GM18505 (cell line): ENCODE results near the gene DKC1.

Experiments used
- ATAC-seq: cut with Tn5 transposase; IDR thresholded peaks from one replicate; pipeline ENCODE4 v1.9.1; 2021; ENCODE audit not compliant: unreplicated experiment
- POLR2A ChIP-seq: IDR thresholded peaks from 4 replicates; pipeline ENCODE4 v1.6.1; 2011; ENCODE audit warnings: borderline replicate concordance; ENCODE audit not compliant: insufficient read depth, insufficient read length; ENCODE audit errors: extremely low read depth

Gene DKC1

DNA sequence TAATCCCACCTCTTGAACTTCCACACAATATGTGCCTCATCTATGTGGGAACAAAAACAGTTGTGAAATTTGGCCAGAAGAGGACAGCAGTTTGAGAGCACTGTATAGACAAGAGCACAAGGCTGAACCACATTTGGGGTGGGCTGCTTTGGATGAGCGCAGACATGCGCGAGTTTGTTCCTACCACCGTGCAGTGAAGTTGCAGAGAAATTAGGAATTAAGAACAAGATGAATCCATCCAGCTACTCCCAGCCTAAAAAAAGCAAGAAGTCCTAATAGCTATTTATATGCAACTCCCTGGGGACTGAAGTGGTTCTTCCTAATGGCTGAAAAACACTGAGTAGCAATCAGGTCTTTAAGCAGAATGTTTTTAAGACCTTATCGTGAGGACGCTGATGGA is 12.8 kb upstream of the DKC1 start:
- no peak for TF ChIP-seq POLR2A
- no peak for ATAC-seq

DNA sequence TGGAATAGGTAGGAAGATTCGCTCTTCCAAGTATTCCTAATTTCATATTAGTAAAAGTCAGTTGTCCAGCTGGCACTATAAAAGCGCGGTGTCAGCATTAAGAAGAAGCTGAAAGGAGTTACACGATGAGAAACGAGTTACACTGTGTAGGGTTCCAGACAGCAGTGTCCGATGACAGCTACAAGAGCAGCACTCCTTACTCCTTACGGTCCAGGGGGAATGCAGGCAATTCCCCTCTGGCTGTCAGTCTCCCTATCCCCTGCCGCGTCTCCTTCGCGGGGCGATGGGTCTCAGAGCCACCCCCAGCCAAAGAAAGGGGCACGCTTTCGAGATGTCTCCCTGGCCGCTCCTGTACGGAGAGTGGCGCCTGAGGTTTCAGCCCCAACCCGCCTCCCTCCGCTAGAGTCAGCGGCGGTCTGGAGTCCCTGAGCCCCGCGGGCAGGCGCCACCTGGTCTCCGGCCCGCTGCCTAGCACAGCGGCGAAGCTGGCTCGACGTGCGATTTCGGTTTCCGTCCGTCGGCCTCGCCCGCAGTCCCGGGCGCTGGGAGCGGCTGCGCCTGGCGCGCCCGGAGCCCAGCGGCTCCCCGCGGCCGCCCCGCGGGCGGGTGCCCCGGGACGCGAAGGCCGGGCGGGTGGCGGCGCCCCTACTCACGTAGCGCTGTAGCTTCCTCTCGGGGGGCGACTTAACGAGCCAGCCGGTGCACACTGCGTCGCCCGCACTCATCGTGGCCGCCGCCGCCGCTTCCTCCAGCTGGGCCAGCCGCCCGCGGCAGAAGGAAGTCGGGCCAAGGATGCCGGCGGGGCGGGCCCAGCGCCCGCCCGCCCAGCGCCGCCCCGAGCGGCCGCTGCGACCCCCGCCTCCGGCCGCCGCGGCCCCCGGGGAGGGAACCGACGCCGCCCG is 12.1 kb upstream of the DKC1 start, which contains the start of gene GAB3:
Gene GAB3 (minus strand): TSS at position 777 of the 902 bp plus-strand sequence. CDS start 52 bp downstream, at position 725.
- peak; percentile 54 for ATAC-seq
- no peak for TF ChIP-seq POLR2A

DNA sequence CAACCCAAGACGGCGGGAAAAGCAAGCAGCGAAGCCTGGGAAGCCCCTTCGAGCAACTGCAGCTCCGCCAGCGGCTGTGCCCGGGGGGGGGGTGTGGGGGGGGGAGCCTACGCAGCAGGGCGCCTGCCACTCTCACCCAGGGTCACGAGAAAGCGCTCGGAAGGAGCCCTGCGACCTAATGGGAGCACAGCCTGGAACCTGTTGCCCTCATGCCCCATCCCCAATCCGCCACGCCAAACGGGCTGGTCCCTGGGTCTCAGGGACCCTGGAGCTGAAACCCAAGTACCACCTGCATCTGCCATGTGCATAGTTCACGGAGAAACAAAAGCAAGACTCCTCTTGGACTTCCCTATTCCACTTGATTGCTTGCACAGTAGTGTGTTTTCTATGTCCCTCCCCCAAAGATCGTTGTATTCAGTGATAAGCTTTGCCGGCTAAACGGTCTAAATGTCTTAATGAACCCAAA is 11.4 kb upstream of the DKC1 start:
- no peak for ATAC-seq
- TF ChIP-seq POLR2A = no peak

DNA sequence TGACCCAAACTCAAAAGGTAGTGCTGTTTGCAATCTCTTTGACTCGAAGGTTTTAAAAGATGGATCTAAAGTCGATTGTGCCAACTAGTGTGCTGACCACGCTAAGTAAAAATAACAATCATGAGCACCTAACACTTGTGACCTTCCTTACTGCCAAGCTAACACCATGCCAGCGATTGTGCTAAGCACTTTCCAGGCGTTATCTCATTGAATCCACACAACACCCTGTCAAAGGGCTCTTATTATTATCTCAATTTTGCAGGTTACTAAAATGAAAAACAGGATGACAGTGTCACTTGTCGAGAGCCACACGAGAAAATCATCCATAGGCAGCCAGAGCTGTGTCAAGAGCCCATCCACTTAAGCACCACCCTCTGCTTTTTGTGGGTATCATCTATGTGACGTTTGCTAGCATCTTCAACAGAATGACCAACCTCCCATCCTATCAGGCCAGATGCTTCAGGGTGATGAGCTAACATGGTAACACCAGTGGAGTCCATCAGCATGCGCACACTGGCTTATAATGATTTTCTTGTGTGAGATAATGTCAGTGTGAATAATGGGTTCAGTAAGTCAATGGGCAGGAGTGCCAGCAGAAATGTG is 10.9 kb upstream of the DKC1 start:
- no peak for ATAC-seq
- no peak for TF ChIP-seq POLR2A

DNA sequence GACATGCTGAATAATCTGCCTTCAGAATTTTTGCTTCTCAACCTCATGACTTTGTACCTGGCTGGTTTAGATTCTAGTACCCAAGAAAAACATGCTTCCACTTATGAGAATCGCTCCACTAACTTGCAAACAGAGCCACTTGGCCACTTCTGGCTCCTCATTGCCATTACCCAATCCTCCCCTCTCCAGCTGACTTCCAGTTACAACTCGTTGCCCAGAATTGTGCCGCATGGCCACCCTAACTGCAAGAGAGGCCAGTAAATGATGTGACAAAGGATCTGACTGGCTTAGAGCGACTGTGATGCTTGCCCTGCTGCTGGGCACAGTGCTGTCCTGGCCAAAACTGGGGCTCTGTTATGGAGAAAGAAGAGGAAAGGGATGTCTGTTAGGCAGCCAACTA is 4.0 kb upstream of the DKC1 start:
- no peak for ATAC-seq
- no peak for TF ChIP-seq POLR2A

DNA sequence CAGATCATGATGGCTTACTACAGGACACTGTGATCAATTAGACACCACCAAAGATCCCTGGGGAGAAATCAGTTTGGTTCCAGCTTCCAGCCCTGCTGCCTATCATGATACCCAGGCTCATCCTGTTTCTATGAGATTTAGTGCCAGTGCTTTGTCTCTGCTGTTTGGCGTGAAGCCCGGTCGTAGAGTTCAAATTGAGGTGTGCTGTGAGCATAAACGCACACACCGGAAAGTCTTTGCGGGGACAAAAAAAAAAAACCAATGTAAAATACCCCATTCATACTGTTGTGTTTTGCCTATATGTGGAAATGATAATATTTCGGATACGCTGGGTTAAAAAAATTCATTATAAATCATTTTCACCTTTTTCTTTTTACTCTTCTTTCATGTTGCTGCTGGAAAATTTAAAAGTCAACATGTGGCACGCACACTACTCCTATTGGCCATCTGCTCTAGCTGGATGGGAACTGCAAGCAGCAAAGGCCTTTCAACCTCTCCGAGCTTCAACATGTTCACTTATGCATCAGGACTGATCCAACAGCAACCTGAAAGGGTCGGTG is 607 bp upstream of the DKC1 start:
- no peak for TF ChIP-seq POLR2A
- no peak for ATAC-seq

DNA sequence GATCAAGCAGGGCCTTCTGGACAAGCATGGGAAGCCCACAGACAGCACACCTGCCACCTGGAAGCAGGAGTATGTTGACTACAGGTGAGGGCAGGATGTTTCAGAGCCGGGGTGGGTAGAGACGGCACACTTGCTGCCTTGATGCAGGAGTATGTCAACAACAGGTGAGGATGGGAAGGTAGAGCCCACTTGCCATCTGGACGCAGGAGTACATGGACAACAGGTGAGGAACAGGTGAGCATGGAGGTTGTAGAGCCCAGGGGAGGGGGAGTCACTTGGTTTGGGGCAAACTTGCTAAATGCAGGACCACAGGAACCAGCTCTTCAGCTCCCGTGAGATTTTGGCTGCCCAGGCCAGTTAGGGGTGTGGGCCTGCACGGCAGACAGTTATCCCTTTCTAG is 12.0 kb downstream of the DKC1 start:
- no peak for ATAC-seq
- TF ChIP-seq POLR2A = no peak

DNA sequence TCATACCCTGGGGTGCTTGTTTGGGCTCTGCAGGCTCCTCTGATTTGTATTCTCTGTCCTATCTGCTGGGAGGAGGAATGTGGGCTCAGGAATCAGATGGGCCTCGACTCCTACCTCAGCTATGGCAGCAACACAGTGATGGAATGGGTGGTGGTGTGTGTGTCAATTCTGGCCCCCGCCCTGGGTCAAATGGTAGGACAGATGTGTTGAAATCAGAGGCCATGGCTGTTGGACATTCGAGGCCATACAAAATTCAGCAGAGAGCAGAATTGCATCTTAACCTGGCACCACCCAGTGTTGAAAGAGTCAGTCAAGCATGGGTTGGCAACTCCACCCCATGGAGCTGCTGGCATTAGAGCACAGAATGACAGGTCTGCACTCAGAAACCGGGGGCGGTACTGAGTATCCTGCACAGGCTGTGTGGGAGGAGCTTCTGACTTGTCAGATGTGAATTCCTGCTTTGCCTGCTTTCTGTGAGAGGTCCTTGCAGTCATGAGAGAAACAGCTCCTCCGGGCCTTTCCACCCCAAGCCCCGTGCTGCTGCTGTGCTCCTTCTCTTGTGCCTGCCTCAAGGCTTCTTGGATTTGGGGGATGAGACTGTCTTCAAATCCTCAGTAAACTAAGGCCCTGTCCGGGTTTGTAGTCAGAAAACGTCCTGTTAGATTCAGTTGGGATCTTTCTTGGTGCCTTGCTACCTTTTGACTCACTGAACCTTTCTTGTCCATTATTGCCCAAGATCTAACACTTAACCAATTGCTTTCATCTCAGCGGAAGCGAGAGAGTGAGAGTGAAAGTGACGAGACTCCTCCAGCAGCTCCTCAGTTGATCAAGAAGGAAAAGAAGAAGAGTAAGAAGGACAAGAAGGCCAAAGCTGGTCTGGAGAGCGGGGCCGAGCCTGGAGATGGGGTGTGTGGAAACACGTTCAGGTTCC is 13.0 kb downstream of the DKC1 start:
- no peak for ATAC-seq
- TF ChIP-seq POLR2A = no peak

DNA sequence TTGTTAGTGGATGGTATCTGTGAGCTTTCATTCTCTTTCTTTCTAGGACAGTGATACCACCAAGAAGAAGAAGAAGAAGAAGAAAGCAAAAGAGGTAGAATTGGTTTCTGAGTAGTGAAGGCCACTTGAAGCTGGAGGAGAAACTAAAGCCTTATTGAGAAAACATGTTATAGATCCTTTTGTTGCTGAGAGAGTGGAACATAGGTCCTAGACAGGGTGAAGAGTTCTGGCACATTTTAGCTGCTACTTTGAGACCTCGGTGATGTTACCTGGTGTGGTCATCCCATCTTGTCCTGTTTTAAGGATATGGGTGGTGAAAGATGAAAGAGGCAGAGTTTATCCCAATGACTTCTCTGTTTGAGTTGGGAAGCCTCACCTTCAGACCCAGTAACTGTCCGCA is 14.1 kb downstream of the DKC1 start:
- ATAC-seq = no peak
- TF ChIP-seq POLR2A = no peak

DNA sequence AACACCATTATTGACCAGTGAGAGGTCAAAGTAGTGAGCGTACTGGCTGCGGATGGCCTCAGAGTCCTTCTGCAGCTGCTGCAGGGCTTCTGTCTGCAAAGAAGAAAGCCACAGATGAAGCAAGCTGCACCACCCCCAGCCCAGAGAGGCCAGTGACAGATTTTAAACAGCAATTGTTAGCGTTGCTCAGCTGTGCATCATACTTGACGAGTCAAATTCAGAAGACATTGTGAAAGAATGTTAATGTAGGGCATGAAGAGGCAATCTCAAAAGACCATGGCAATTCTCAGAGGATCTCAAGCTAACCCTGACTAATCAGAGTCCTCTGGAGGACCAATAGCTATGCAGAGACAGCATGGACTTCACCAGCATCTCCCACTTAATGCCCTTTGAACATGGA is 16.6 kb downstream of the DKC1 start:
- no peak for TF ChIP-seq POLR2A
- no peak for ATAC-seq

DNA sequence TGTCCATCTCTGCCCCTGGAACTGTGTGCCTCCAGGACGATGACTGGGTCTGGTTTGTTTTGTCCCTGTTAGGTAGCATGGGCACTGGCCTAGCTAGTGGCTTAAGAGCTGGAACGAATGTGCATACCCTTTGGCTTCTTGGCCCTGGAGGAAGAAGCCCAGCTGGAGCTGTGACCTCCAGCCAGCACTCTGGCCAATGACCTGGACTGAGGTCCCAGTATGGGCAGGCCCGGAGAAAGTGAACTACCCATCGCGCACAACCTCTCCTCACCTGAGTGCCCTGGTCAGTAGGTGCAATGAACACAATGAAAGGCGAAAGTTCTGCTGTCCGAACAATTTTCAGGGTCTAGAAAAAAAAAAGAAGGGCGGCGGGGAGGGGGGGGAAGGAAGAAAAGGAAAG is 18.3 kb downstream of the DKC1 start:
- ATAC-seq = no peak
- TF ChIP-seq POLR2A = no peak

DNA sequence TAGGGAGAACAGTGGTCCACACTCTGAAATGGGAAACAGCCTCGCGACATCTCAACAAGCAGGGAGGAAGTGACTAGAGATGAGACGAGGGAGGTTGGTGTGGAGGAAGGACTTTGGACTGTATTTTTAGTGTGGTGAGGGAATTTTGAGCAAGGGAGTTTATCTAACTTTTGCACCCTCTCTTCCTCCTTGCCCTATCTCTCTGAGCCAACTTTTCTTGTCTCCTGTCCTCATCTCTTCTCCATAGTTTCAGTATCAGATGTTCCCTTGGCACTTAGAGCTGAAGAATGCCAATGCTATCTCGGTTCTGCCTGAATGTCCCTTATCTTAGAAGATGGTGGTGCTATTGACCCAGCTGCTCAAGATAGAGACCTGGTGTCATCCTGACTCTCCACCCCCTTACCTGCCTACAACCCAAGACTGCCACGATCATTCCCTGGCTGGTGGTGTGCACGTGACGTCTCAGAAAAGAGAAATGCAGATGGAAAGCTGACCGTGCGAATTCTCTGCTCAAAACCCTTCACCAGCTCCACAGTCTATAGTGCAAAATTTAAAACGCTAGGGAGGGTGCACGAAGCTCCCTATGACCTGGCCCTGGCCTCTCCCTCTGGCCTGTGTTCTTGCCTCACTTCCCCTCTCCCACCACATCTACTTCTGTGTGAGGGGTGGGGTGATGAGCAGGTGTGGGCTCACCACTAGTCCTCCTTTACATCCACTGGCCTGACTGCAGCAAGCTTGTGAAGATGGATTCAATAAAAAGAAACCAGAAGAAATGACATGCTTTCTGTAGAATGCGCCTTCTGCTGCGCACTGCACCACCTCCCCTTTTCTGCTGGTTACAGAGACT is 21.7 kb downstream of the DKC1 start:
- no peak for ATAC-seq

More for the DNA sequence above, 21.7 kb downstream of the DKC1 start:
- TF ChIP-seq POLR2A = no peak
